Tracheal epithelial cell (primary cell): Measurements from ENCODE around the gene CROCC2. TPM values are rescaled to one million over a fixed set of nuclear protein-coding genes. Genes with fewer than 3 reads are reported as not detected.

Source experiments
- total RNA-seq: library from RNA; depleted of rRNA; stranded (reverse); fragments of >200 nt; gene quantifications from 2 replicates; pipeline ENCODE4 v1.2.1, GENCODE V29; 2014

The CROCC2 gene
- not detected in 2 replicates for total RNA-seq

DNA sequence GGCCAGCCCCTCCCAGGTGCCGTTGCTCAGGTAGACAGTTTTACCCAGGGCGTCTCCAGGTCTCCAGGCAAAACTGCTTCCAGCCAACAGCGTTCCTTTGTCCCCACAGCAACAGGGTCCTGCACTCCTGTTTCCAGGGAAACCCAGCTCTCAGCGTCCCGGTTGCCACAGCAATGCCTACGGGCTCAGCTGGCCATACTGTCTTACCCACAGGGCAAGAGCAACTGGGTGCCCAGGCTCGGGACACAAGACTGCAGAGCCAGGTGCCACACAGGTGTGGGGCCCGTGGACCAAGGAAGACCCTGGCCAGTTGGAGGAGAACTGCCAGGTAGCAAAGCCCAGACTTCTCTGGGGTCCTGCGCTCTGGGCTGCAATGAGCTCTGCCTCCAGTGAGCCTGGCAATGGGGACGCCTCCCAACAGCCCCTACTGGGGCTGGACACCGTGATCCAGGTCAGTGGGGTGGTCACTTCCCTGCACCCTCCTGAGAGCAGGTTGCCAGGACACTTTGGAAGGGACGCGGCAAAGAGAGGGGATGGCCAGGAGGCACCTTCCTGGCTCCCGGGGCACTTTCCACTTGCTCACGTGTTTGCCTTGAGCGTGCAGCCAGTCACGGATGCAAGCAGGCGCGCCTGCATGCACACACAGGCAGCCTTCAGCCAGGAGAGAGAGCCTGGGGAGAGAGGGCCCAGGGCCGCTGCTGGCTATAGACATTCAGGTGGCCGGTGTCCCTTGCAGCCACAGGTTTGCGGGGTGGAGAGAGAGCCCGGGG, at the start of gene CROCC2:
Gene CROCC2 (plus strand): TSS at position 196 of the 770 bp plus-strand sequence. CDS start 178 bp downstream, at position 374.

DNA sequence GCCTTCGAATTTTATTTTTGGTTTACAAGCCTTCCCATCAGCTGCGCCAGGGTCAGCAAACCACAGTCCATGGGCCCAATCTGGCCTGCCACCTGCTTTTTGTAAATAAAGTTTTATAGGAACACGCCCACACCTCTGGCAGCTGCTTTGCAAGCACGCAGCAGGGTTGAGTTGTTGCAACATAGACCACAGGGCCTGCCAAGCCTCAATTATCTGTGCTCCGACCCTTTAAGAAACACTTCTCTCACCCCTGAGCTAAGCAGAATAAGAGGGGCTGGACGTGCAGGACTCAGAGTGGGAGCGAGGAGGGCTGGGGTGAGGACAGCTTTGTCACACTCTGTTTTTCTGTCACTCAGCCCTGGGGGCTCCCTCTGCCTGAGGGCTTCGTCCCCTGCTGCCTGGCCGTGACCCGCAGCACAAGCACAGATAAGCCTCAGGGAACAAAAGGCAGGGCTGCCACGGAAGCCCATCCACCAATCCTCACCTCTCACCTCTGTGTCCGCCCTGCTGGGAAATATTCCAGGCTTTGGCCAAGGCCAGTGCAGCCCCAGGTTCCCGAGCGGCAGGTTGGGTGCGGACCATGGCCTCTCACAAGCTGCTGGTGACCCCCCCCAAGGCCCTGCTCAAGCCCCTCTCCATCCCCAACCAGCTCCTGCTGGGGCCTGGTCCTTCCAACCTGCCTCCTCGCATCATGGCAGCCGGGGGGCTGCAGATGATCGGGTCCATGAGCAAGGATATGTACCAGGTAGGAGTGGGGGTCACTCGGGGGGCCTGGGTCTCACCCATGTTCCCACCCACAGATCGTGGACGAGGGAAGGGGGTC, 37.6 kb upstream of the CROCC2 start, which contains the start of gene AGXT:
Gene AGXT (plus strand): TSS at position 539 of the 823 bp plus-strand sequence. CDS start 42 bp downstream, at position 581.

GRCh38 chr2:240895656-240896388, 10.3 kb upstream of the CROCC2 start, which contains the start of gene MAB21L4:
Gene MAB21L4, minus strand, starts transcription at chr2:240896156. Its CDS starts 159 bp downstream, at chr2:240895997.

GRCh38 chr2:240997856-240998705, 91.9 kb downstream of the CROCC2 start, which contains the start of gene SNED1:
Gene SNED1, plus strand, starts transcription at chr2:240998618. Its CDS starts 220 bp downstream, at chr2:240998838.

Other genes starting within 250 kb of the CROCC2 start
- gene AQP12B, start 223.5 kb upstream of the CROCC2 start, total RNA-seq = not detected in 2 replicates
- gene AQP12A, start 214.5 kb upstream of the CROCC2 start, total RNA-seq = not detected in 2 replicates
- 0.72 TPM in 1 of 2 replicates, not detected in the other for gene KIF1A, start 86.1 kb upstream of the CROCC2 start, total RNA-seq
- not detected in 2 replicates for gene AGXT, start 37.5 kb upstream of the CROCC2 start, total RNA-seq
- gene MAB21L4, start 10.2 kb upstream of the CROCC2 start, total RNA-seq = 0.85 and 3.4 TPM in 2 replicates
- gene SNED1, start 92.3 kb downstream of the CROCC2 start, total RNA-seq = 0.48 TPM in 1 of 2 replicates, not detected in the other
- gene MTERF4, start 196.0 kb downstream of the CROCC2 start, total RNA-seq = 19.3 and 28.3 TPM in 2 replicates
- 2.3 and 2.4 TPM in 2 replicates for gene PASK, start 243.1 kb downstream of the CROCC2 start, total RNA-seq
- 28.6 and 38.1 TPM in 2 replicates for gene PPP1R7, start 244.1 kb downstream of the CROCC2 start, total RNA-seq